Activated CD8-positive, alpha-beta memory T cell treated with anti-CD3 and anti-CD28 coated beads for 36 hours (primary cell): ENCODE measurements around the gene KRTAP10-2. TPM values are rescaled to one million over a fixed set of nuclear protein-coding genes. Genes with fewer than 3 reads are reported as not detected.
"Not testable (repeated sequence)": the region's sequence is repeated elsewhere in the genome, so short reads cannot be mapped to it uniquely, and the experiment has no call there.

Experiments
- CTCF ChIA-PET: fragments of 350-600 bp; sonication (Branson Sonifier 250); formaldehyde crosslinking; loops from one replicate; lab custom pipeline; 2021; ENCODE audit warnings: antibody characterized with exemption; lab: Charles Lee
- POLR2A ChIA-PET: fragments of 350-600 bp; sonication (Branson Sonifier 250); formaldehyde crosslinking; loops from one replicate; lab custom pipeline; 2021; ENCODE audit warnings: antibody characterized with exemption; lab: Charles Lee
- total RNA-seq, 2 experiments: library from RNA; stranded (reverse); gene quantifications; one replicate each; pipeline ENCODE4 v1.2.3, GENCODE V29; 2021

The KRTAP10-2 gene
- total RNA-seq, 2 experiments from 2014 or later, result not detected

GRCh38 chr21:44568667-44569556, 17.6 kb upstream of the KRTAP10-2 start:
- ChIA-PET POLR2A (no interaction called here), CTCF (no interaction called here)

- ChIA-PET CTCF (no interaction called here), POLR2A (interaction anchor here (0.6 kb wide), 1 partner anchor 528 kb away, joined by 3 read pairs; no protein-coding TSS in a partner anchor)
Observed at GRCh38 chr21:44568261-44568660, 17.0 kb upstream of the KRTAP10-2 start.

GRCh38 chr21:44567481-44568171, 16.3 kb upstream of the KRTAP10-2 start:
- ChIA-PET CTCF (no interaction called here), POLR2A (interaction anchor here (0.6 kb wide), 1 partner anchor 528 kb away, joined by 3 read pairs; no protein-coding TSS in a partner anchor)

- ChIA-PET CTCF (no interaction called here), POLR2A (no interaction called here)
Observed at GRCh38 chr21:44566403-44566802, 15.1 kb upstream of the KRTAP10-2 start.

GRCh38 chr21:44564886-44565598, 13.7 kb upstream of the KRTAP10-2 start:
- ChIA-PET CTCF (no interaction called here), POLR2A (no interaction called here)

- POLR2A ChIA-PET, result no interaction called here
- CTCF ChIA-PET, result no interaction called here
Observed at GRCh38 chr21:44564099-44564498, 12.8 kb upstream of the KRTAP10-2 start.

GRCh38 chr21:44558695-44559094, 7.4 kb upstream of the KRTAP10-2 start, which contains the start of gene KRTAP10-3:
Gene KRTAP10-3 (minus strand): TSS chr21:44558795. CDS start chr21:44558715, 80 bp downstream.
- POLR2A ChIA-PET, result no interaction called here
- CTCF ChIA-PET, result no interaction called here

GRCh38 chr21:44558329-44558675, 7.0 kb upstream of the KRTAP10-2 start:
- POLR2A ChIA-PET, CTCF ChIA-PET: not testable (repeated sequence)

- CTCF ChIA-PET, result no interaction called here
- POLR2A ChIA-PET, result no interaction called here
Observed at GRCh38 chr21:44557491-44558328, 6.4 kb upstream of the KRTAP10-2 start.

GRCh38 chr21:44556879-44557278, 5.6 kb upstream of the KRTAP10-2 start:
- CTCF ChIA-PET, result interaction anchor here (0.7 kb wide), 1 partner anchor 60 kb away, joined by 3 read pairs; no protein-coding TSS in a partner anchor
- POLR2A ChIA-PET, result no interaction called here

GRCh38 chr21:44555200-44555875, 4.0 kb upstream of the KRTAP10-2 start:
- POLR2A ChIA-PET, result no interaction called here
- CTCF ChIA-PET, result no interaction called here

- CTCF ChIA-PET, result no interaction called here
- POLR2A ChIA-PET, result no interaction called here
Observed at GRCh38 chr21:44552681-44553080, 1.4 kb upstream of the KRTAP10-2 start.

- CTCF ChIA-PET, result no interaction called here
- POLR2A ChIA-PET, result no interaction called here
Observed at GRCh38 chr21:44552136-44552535, 831 bp upstream of the KRTAP10-2 start.

- POLR2A ChIA-PET, result no interaction called here
Observed at GRCh38 chr21:44550807-44551206, 498 bp downstream of the KRTAP10-2 start.

GRCh38 chr21:44550285-44550684, 1.0 kb downstream of the KRTAP10-2 start:
- CTCF ChIA-PET, result not testable (repeated sequence)

More at GRCh38 chr21:44550807-44551206, 498 bp downstream of the KRTAP10-2 start:
- CTCF ChIA-PET, result no interaction called here

GRCh38 chr21:44549525-44550211, 1.6 kb downstream of the KRTAP10-2 start:
- POLR2A ChIA-PET, result no interaction called here
- CTCF ChIA-PET, result no interaction called here

More at GRCh38 chr21:44550285-44550684, 1.0 kb downstream of the KRTAP10-2 start:
- POLR2A ChIA-PET, result not testable (repeated sequence)

GRCh38 chr21:44548922-44549321, 2.4 kb downstream of the KRTAP10-2 start:
- CTCF ChIA-PET, result no interaction called here
- POLR2A ChIA-PET, result no interaction called here

GRCh38 chr21:44548381-44548780, 2.9 kb downstream of the KRTAP10-2 start:
- ChIA-PET POLR2A (no interaction called here), CTCF (no interaction called here)
